Activated gamma-delta T cell treated with anti-CD3 and anti-CD28 coated beads, Interleukin-2, amount 50 U/mL, for 16 hours (primary cell): Measurements from ENCODE around the gene PP2D1.
"Not testable (repeated sequence)": the region's sequence is repeated elsewhere in the genome, so short reads cannot be mapped to it uniquely, and the experiment has no call there.

Experiments used
- DNase-seq: peaks from one replicate; pipeline ENCODE4 v3.0.0-alpha.2; 2020; ENCODE audit warnings: low read depth

PP2D1 gene

GRCh38 chr3:19970327-19970726, 41.7 kb downstream of the PP2D1 start:
- DNase-seq = no peak

- DNase-seq = no peak
Measured at GRCh38 chr3:19967812-19968211, 44.3 kb downstream of the PP2D1 start.

DNA sequence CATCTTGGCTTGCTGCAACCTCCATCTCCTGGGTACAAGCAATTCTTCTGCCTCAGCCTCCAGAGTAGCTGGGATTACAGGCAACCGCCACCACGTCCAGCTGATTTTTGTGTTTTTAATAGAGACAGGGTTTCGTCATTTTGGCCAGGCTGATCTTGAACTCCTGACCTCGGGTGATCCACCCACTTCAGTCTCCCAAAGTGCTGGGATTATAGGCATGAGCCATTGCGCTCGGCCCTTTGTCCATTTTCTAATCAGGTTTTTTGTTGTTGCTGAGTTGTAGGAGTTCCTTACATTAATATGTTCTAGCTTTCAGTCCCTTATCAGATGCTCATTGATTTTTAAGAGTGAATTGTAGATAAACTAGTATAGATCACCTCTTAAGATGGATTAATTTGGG, 44.9 kb downstream of the PP2D1 start:
- DNase-seq = no peak

GRCh38 chr3:19961960-19962359, 50.1 kb downstream of the PP2D1 start:
- DNase-seq = no peak

DNA sequence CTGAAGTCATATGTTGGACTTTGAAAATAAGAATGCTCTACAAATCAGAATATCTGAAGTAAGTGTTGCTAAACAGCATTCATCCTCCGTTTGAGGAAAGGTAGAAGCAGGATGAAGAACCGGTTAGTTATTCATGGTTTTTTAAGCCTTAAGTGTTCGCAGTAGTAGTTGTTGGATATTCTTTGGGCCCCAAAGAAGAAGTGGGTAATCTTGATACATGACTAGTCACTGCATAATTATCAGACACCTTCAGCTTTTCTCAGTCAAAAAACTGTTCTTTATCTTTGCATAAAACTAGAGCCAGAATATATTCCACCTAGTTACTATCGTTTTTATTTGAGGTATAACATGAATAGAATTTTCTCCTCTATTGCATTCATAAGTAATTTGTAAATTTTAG, 51.4 kb downstream of the PP2D1 start:
- DNase-seq = no peak

- DNase-seq = no peak
Measured at GRCh38 chr3:19959505-19959904, 52.6 kb downstream of the PP2D1 start.

GRCh38 chr3:19957354-19957753, 54.7 kb downstream of the PP2D1 start:
- not testable (repeated sequence) for DNase-seq

DNA sequence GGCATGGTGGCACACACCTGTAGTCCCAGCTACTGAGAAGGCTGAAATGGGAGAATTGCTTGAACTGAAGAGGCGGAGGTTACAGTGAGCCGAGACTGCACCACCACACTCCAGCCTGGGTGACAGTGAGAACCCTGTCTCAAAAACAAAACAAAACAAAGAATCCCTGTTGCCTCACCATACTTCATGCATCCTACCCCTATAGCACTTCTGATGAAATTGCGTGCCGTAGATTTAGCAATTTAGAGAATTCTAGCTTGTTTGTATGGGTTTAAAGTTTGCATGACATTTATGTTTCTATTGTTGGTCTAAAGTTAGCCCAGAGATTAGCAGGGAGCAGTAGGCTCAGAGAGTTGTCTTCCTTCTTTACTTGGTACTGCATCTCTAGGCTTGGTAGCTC, 57.4 kb downstream of the PP2D1 start:
- DNase-seq = no peak

GRCh38 chr3:19950316-19950715, 61.7 kb downstream of the PP2D1 start:
- no peak for DNase-seq

DNA sequence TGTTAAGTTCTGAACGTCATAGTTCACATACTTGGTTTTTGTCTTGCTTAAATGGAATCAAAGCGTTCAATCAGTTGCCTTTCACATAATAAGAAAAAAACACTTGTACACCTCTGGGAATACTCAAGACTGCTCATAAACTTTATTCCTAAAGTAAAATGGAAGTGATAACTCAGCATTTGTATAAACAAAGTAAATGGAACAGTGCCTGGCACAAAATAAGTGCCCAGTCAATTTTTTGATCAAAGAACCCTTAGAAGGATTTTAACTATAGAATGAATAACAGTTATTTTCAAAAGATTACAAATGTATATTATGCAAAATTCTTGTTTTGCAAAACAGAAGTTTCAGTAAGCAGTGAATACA, 63.9 kb downstream of the PP2D1 start:
- no peak for DNase-seq

DNA sequence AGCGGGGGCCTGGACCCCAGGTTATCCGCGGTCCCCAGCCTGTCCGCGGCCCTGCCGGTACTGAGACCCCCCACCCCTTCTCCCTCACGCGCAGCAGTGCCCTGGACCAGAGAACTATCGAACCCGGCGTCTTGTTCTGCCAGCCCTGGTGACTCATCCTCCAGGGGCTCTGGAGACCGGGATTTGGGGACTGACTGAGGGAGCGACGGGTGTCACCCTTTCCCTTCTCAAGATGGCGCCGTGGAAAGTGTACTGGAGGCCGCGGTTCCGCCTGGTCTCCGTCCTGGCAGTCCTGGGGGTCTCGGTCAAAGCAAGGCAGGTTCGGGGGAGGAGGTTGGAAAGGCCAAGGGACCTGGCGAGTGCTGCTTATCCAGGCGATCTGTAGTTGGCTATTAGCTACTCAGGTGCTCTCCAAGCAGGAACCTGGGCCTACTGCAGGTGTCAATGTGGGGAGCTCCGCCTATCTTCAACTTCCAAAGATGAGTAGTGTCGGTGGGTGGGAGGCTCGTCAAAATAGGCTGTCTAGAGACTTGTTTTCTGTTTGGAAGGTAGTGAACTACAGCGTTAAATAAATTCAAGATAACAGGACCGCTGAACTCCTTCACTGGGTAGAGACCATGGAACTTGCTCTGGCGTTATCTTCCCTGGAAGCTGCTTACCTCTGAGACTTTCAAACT, 64.4 kb downstream of the PP2D1 start:
- DNase-seq = peak; percentile 20

- peak; percentile 96 for DNase-seq
Measured at GRCh38 chr3:19946832-19947548, 65.1 kb downstream of the PP2D1 start, which contains the start of gene RAB5A. Gene RAB5A (plus strand): TSS chr3:19947097. CDS start chr3:19950899, 3,802 bp downstream.

DNA sequence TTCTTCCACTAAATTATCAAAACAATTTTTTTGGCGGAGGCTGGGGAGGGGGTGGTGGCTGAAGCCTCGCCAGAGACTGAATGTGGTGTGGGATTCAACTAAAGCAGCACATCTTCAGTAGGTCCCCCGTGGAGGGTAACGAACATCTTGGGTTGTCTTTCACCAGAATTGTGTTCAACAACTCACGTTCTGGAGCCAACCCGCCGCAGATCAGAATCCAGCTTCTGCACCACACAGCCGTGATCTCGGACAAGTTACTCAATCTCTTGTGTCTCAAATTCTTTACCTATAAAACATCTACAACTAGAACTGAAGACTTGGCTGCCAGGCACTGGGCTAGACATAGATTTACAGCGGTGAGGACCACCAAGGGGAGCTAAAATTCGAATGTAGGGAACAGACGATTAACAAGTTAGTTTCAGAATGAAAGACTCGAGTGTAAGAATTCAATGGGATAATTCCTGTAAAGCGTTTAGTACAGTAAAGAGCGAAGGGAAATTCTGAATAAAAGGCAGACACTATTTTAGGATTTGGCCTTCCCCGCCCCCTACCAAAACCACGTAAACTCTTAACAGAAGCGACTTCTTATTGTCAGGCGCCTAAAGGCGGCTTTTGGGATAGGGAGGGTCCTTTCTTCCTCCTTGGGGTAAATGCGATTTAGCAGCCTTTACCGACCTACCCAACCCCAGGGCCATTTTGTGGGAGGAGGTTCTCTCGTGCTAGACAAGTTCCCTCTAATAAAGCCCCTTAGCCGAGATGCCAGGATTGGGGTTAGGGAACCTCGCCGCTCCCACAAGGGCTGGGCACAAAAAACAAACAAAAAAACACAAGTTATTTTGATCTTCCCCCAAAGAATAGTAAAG, 65.9 kb downstream of the PP2D1 start:
- DNase-seq = no peak

GRCh38 chr3:19945534-19945933, 66.5 kb downstream of the PP2D1 start:
- no peak for DNase-seq

- no peak for DNase-seq
Measured at GRCh38 chr3:19940643-19941042, 71.4 kb downstream of the PP2D1 start.

GRCh38 chr3:19938295-19938627, 73.8 kb downstream of the PP2D1 start:
- DNase-seq = no peak

- DNase-seq = no peak
Measured at GRCh38 chr3:19937459-19938294, 74.4 kb downstream of the PP2D1 start.
